Calu3 (cell line): ENCODE data around the gene PDGFD. TPM values are rescaled to one million over a fixed set of nuclear protein-coding genes. Genes with fewer than 3 reads are reported as not detected.

Experiments used
- BruUV-seq: library from RNA; stranded (reverse); fragments of 400-500 nt; replicated peaks from 2 replicates; lab custom pipeline; 2021; lab: Mats Ljungman, UMichigan
- CTCF ChIA-PET: fragments of 300-600 bp; sonication (Branson Sonifier 250); formaldehyde crosslinking; loops from one replicate; lab custom pipeline; 2022; ENCODE audit warnings: antibody characterized with exemption; lab: Charles Lee
- DNase-seq: peaks from one replicate; pipeline ENCODE4 v3.0.0; 2022
- H3K27ac Mint-ChIP-seq: one replicate; pipeline ENCODE4 v1.8.0; 2022; ENCODE audit warnings: mixed read lengths; ENCODE audit not compliant: unreplicated experiment
- H3K27me3 Mint-ChIP-seq: one replicate; pipeline ENCODE4 v1.8.0; 2022; ENCODE audit warnings: mixed read lengths; ENCODE audit not compliant: unreplicated experiment
- H3K36me3 Mint-ChIP-seq: one replicate; pipeline ENCODE4 v1.8.0; 2022; ENCODE audit warnings: mild to moderate bottlenecking, moderate library complexity, mixed read lengths; ENCODE audit not compliant: insufficient read depth, unreplicated experiment
- H3K4me1 Mint-ChIP-seq: one replicate; pipeline ENCODE4 v1.8.0; 2022; ENCODE audit warnings: mild to moderate bottlenecking, low read depth, mixed read lengths; ENCODE audit not compliant: unreplicated experiment
- H3K4me3 Mint-ChIP-seq: one replicate; pipeline ENCODE4 v1.8.0; 2022; ENCODE audit warnings: mild to moderate bottlenecking, low read depth, moderate library complexity, mixed read lengths; ENCODE audit not compliant: unreplicated experiment
- H3K9me3 Mint-ChIP-seq: one replicate; pipeline ENCODE4 v1.8.0; 2022; ENCODE audit warnings: low read depth, mixed read lengths; ENCODE audit not compliant: unreplicated experiment
- CTCF ChIP-seq: fragments of 200-600 bp; IDR thresholded peaks from one replicate; pipeline ENCODE4 v1.8.0; 2022; ENCODE audit warnings: antibody characterized with exemption; ENCODE audit not compliant: unreplicated experiment
- intact Hi-C: fragments of 100-400 bp; cut with micrococcal nuclease; formaldehyde crosslinking; loops from one replicate; pipeline ENCODE4 v1.10.0; 2022; ENCODE audit not compliant: unreplicated experiment
- total RNA-seq: library from RNA; stranded (reverse); gene quantifications from 2 replicates; pipeline ENCODE4 v1.2.3, GENCODE V29; 2022

The PDGFD gene
- total RNA-seq, 1 experiment from 2014 or later = 5.1 TPM

- Mint-ChIP-seq H3K4me3 (no peak overlapping the region), H3K27ac (no peak overlapping the region), H3K36me3 (no peaks in the 10 kb centered on the region), H3K9me3 (no peaks in the 10 kb centered on the region), H3K27me3 (no peaks in the 10 kb centered on the region), H3K4me1 (no peaks in the 10 kb centered on the region)
- CTCF ChIA-PET = no interaction called here
- BruUV-seq = no TSS peak
- no peak for TF ChIP-seq CTCF
- DNase-seq = no peak
- intact Hi-C loops = no loop called here
Measured at GRCh38 chr11:104060820-104061219, 103.1 kb downstream of the PDGFD start.

- H3K4me3 Mint-ChIP-seq = no peak overlapping the region
- intact Hi-C loops = no loop called here
- no peaks in the 10 kb centered on the region for H3K9me3 Mint-ChIP-seq
- H3K36me3 Mint-ChIP-seq = no peaks in the 10 kb centered on the region
- no TSS peak for BruUV-seq
- CTCF ChIA-PET = no interaction called here
- H3K27me3 Mint-ChIP-seq = no peaks in the 10 kb centered on the region
- no peak for DNase-seq
- TF ChIP-seq CTCF = no peak
- H3K4me1 Mint-ChIP-seq = no peaks in the 10 kb centered on the region
- H3K27ac Mint-ChIP-seq = no peak overlapping the region
Measured at GRCh38 chr11:104060004-104060794, 103.7 kb downstream of the PDGFD start.

DNA sequence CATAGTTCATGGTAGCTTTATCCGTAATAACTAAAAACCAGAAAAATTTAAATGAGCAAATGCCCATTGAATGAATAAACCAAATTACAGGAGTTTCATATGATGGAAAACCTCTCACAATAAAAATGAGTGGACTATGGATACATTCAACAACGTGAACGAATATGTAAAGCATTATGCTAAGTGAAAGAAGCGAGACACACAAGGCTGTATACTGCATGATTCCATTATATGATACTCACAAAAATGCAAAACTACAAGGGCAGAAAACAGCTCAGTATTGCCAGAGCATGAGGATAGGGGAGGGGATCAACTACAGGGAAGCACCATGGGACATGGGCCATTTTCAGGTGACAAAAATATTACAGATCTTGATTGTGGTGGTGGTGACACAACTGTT lies 105.3 kb downstream of the PDGFD start:
- DNase-seq = no peak
- Mint-ChIP-seq H3K27ac (no peak overlapping the region), H3K27me3 (no peaks in the 10 kb centered on the region), H3K36me3 (no peaks in the 10 kb centered on the region), H3K4me3 (no peak overlapping the region), H3K9me3 (no peaks in the 10 kb centered on the region), H3K4me1 (peaks cover 8% of the 10 kb centered on the region)
- intact Hi-C loops = no loop called here
- no peak for TF ChIP-seq CTCF
- CTCF ChIA-PET = no interaction called here
- no TSS peak for BruUV-seq

- H3K4me3 Mint-ChIP-seq = no peak overlapping the region
- CTCF ChIA-PET = no interaction called here
- intact Hi-C loops = no loop called here
- DNase-seq = no peak
- peaks cover 8% of the 10 kb centered on the region for H3K4me1 Mint-ChIP-seq
- no peaks in the 10 kb centered on the region for H3K36me3 Mint-ChIP-seq
- no peaks in the 10 kb centered on the region for H3K27me3 Mint-ChIP-seq
- TF ChIP-seq CTCF = no peak
- no peaks in the 10 kb centered on the region for H3K9me3 Mint-ChIP-seq
- H3K27ac Mint-ChIP-seq = no peak overlapping the region
- BruUV-seq = no TSS peak
Measured at GRCh38 chr11:104057908-104058307, 106.0 kb downstream of the PDGFD start.
